SK-N-SH (cell line): ENCODE data around the gene NTN1. TPM values are rescaled to one million over a fixed set of nuclear protein-coding genes. Genes with fewer than 3 reads are reported as not detected.

Experiments
- CTCF ChIA-PET: fragments of 300-600, 350-600 bp; formaldehyde crosslinking; extraction: SDS; loops from one replicate; lab custom pipeline; 2021; lab: Yijun Ruan, JAX
- POLR2A ChIA-PET: fragments of 350-600 bp; sonication (Branson Sonifier 250); formaldehyde crosslinking; extraction: SDS; loops from one replicate; lab custom pipeline; 2020; ENCODE audit warnings: antibody characterized with exemption, inconsistent platforms; lab: Yijun Ruan, JAX
- DNase-seq: peaks from one replicate; pipeline ENCODE4 v3.0.0; 2012
- H2AFZ ChIP-seq: fragments of 200-600 bp; sonication (generic); 2 replicates; pipeline ENCODE4 v1.8.1; 2016; ENCODE audit warnings: antibody characterized with exemption, mild to moderate bottlenecking, low read depth
- H3F3A ChIP-seq: fragments of 200-600 bp; sonication (generic); replicated peaks from 2 replicates; pipeline ENCODE3; 2016; ENCODE audit warnings: antibody characterized with exemption, mild to moderate bottlenecking; ENCODE audit not compliant: insufficient read depth
- H3K27ac ChIP-seq, 2 experiments: fragments of 200-500 bp in 1 of 2; fragments of 200-600 bp in 1 of 2; sonication (Bioruptor generic) in 1 of 2; sonication (generic), shearing (Covaris generic) in 1 of 2; 2 replicates each; pipeline versions ENCODE4 v1.5.1 to v1.6.1; 2014 to 2016; ENCODE audit warnings: low read depth in 2 of 2, inconsistent platforms in 1 of 2, low read length in 1 of 2, mild to moderate bottlenecking in 1 of 2, mixed read lengths in 1 of 2
- H3K27me3 ChIP-seq: fragments of 200-600 bp; sonication (generic), shearing (Covaris generic); 2 replicates; pipeline ENCODE4 v1.6.1; 2016; ENCODE audit warnings: mixed run types; ENCODE audit not compliant: insufficient read depth
- H3K36me3 ChIP-seq, 2 experiments: fragments of 200-500 bp in 1 of 2; fragments of 200-600 bp in 1 of 2; sonication (Bioruptor generic) in 1 of 2; sonication (generic) in 1 of 2; replicated peaks in 1 of 2; 2 replicates each; pipeline versions ENCODE3 to v1.5.1; 2014 to 2016; ENCODE audit warnings: low read length in 1 of 2, mild to moderate bottlenecking in 1 of 2; ENCODE audit not compliant: insufficient read depth in 2 of 2, control insufficient read depth in 1 of 2
- H3K4me1 ChIP-seq, 2 experiments: fragments of 200-500 bp in 1 of 2; fragments of 200-600 bp in 1 of 2; sonication (Bioruptor generic) in 1 of 2; sonication (generic), shearing (Covaris generic) in 1 of 2; 2 replicates each; pipeline versions ENCODE4 v1.5.1 to v1.6.1; 2014 to 2016; ENCODE audit warnings: low read depth in 1 of 2, low read length in 1 of 2, mixed run types in 1 of 2; ENCODE audit not compliant: insufficient read depth in 2 of 2, control insufficient read depth in 1 of 2
- H3K4me2 ChIP-seq: fragments of 200-600 bp; sonication (generic), shearing (Covaris generic); 2 replicates; pipeline ENCODE4 v1.6.1; 2017; ENCODE audit warnings: mixed run types
- H3K4me3 ChIP-seq, 2 experiments: fragments of 200-500 bp in 1 of 2; fragments of 200-600 bp in 1 of 2; sonication (Bioruptor generic) in 1 of 2; sonication (generic), shearing (Covaris generic) in 1 of 2; 2 replicates each; pipeline versions ENCODE4 v1.5.1 to v1.8.1; 2014 to 2016; ENCODE audit warnings: low read depth in 2 of 2, inconsistent platforms in 1 of 2, low read length in 1 of 2, mild to moderate bottlenecking in 1 of 2, mixed read lengths in 1 of 2, moderate library complexity in 1 of 2
- H3K79me2 ChIP-seq: fragments of 200-600 bp; sonication (generic); 2 replicates; pipeline ENCODE4 v1.8.1; 2017; ENCODE audit warnings: mild to moderate bottlenecking; ENCODE audit not compliant: insufficient read depth
- H3K9ac ChIP-seq: fragments of 200-600 bp; sonication (generic); 2 replicates; pipeline ENCODE4 v1.6.1; 2017; ENCODE audit warnings: mixed run types
- H3K9me2 ChIP-seq: fragments of 200-600 bp; sonication (generic); 2 replicates; pipeline ENCODE4 v1.6.1; 2017; ENCODE audit warnings: mixed run types
- H3K9me3 ChIP-seq: fragments of 200-600 bp; sonication (generic); 2 replicates; pipeline ENCODE4 v1.6.1; 2017; ENCODE audit warnings: mixed run types, mild to moderate bottlenecking, moderate library complexity
- H4K20me1 ChIP-seq: fragments of 200-600 bp; sonication (generic); 2 replicates; pipeline ENCODE4 v1.6.1; 2017; ENCODE audit warnings: mild to moderate bottlenecking, mixed run types; ENCODE audit not compliant: insufficient read depth
- EP300 ChIP-seq, 2 experiments: IDR thresholded peaks; 2 replicates each; pipeline versions ENCODE4 v1.4.0 to v1.6.1; 2012; ENCODE audit warnings: borderline replicate concordance in 1 of 2, low read depth in 1 of 2, low read length in 1 of 2
- FOSL2 ChIP-seq: IDR thresholded peaks from 2 replicates; pipeline ENCODE4 v1.4.0; 2012; ENCODE audit warnings: low read depth, mild to moderate bottlenecking, moderate library complexity, borderline replicate concordance
- FOXM1 ChIP-seq: IDR thresholded peaks from 2 replicates; pipeline ENCODE4 v1.4.0; 2012; ENCODE audit warnings: low read depth, mild to moderate bottlenecking
- IRF3 ChIP-seq: fragments of 150-350 bp; IDR thresholded peaks from 2 replicates; pipeline ENCODE4 v1.6.1; 2016; ENCODE audit warnings: mild to moderate bottlenecking, low read depth, low read length
- NFIC ChIP-seq: IDR thresholded peaks from 2 replicates; pipeline ENCODE4 v1.4.0; 2012; ENCODE audit warnings: borderline replicate concordance
- PBX3 ChIP-seq: IDR thresholded peaks from 2 replicates; pipeline ENCODE4; 2012
- POLR2AphosphoS5 ChIP-seq: IDR thresholded peaks from 2 replicates; pipeline ENCODE4 v1.6.1; 2012; ENCODE audit warnings: low read depth, low read length
- RCOR1 ChIP-seq: fragments of 150-350 bp; IDR thresholded peaks from 2 replicates; pipeline ENCODE4 v1.6.1; 2017; ENCODE audit warnings: antibody characterized with exemption, low read length
- SMC3 ChIP-seq: IDR thresholded peaks from 2 replicates; pipeline ENCODE4 v1.6.1; 2012; ENCODE audit warnings: low read depth, low read length, improper control_type of control experiment
- WGBS: methylation state at CpG from one replicate; pipeline ENCODE4 v1.1.6; 2017; ENCODE audit warnings: low lambda C conversion rate; 5-methylcytosine and 5-hydroxymethylcytosine counted together
- polyA plus RNA-seq, 3 experiments: library from polyadenylated mRNA; depleted of rRNA; stranded (reverse); fragments of >200 nt; gene quantifications; 2 replicates each; pipeline ENCODE4 v1.2.3, GENCODE V29; 2012

NTN1 gene
- polyA plus RNA-seq, 1 of the 3 experiments (the other 2 are of a cell fraction) = 0.05 TPM

GRCh38 chr17:9056566-9056965 is 35.3 kb downstream of the NTN1 start:
- H3F3A ChIP-seq = no peaks in the 10 kb centered on the region
- H3K27ac ChIP-seq = no peak overlapping the region
- H3K9me2 ChIP-seq = no peaks in the 10 kb centered on the region
- TF ChIP-seq PBX3 (no peak), POLR2AphosphoS5 (no peak), SMC3 (no peak), FOSL2 (no peak), IRF3 (no peak), EP300 (IDR thresholded peaks at IDR 0.05; ENCODE audit: borderline replicate concordance in 1 of 2, low read depth in 1 of 2, low read length in 1 of 2) (no peak)
- no peaks in the 10 kb centered on the region for H3K9me3 ChIP-seq
- H3K4me2 ChIP-seq = no peak overlapping the region
- 26% methylated on average over 10 of the region's 12 CpGs for WGBS
- no peaks in the 10 kb centered on the region for H3K36me3 ChIP-seq
- H2AFZ ChIP-seq = no peak overlapping the region
- no peak overlapping the region for H3K9ac ChIP-seq
- DNase-seq = no peak
- POLR2A ChIA-PET = no interaction called here
- H3K27me3 ChIP-seq = peaks cover 28% of the 10 kb centered on the region; the same call in 1 of the 2 replicates
- no peaks in the 10 kb centered on the region for H3K4me1 ChIP-seq
- H3K4me3 ChIP-seq = no peak overlapping the region
- CTCF ChIA-PET = no interaction called here
- H3K79me2 ChIP-seq = no peaks in the 10 kb centered on the region
- no peaks in the 10 kb centered on the region for H4K20me1 ChIP-seq

GRCh38 chr17:9057310-9057709 is 36.0 kb downstream of the NTN1 start:
- Histone ChIP-seq H3K9ac (no peak overlapping the region), H3K9me2 (no peaks in the 10 kb centered on the region), H3K36me3 (no peaks in the 10 kb centered on the region), H3K79me2 (no peaks in the 10 kb centered on the region), H3K4me3 (no peak overlapping the region), H2AFZ (peak overlapping the region; percentile 56; the same call in 1 of the 2 replicates), H3K27ac (no peak overlapping the region), H3K4me2 (no peak overlapping the region), H3K27me3 (peaks cover 23% of the 10 kb centered on the region; the same call in 1 of the 2 replicates), H3K9me3 (no peaks in the 10 kb centered on the region), H4K20me1 (no peaks in the 10 kb centered on the region), H3K4me1 (no peaks in the 10 kb centered on the region), H3F3A (no peaks in the 10 kb centered on the region)
- no peak for TF ChIP-seq NFIC
- 9% methylated on average over 7 of the region's 7 CpGs for WGBS
- no peak for DNase-seq
- POLR2A ChIA-PET = no interaction called here
- CTCF ChIA-PET = no interaction called here

GRCh38 chr17:9062399-9062902 is 41.1 kb downstream of the NTN1 start:
- POLR2A ChIA-PET = no interaction called here
- WGBS = 33% methylated on average over 9 of the region's 9 CpGs

More at GRCh38 chr17:9062399-9062902, 41.1 kb downstream of the NTN1 start:
- Histone ChIP-seq H3K9me3 (no peaks in the 10 kb centered on the region), H3K27ac (no peak overlapping the region), H3K4me3 (no peak overlapping the region), H4K20me1 (no peaks in the 10 kb centered on the region), H3K4me2 (no peak overlapping the region), H2AFZ (no peak overlapping the region), H3K79me2 (no peaks in the 10 kb centered on the region), H3K36me3 (no peaks in the 10 kb centered on the region), H3K9me2 (no peaks in the 10 kb centered on the region), H3K27me3 (peaks cover 5% of the 10 kb centered on the region; the same call in 1 of the 2 replicates), H3K4me1 (no peaks in the 10 kb centered on the region), H3K9ac (no peak overlapping the region), H3F3A (no peaks in the 10 kb centered on the region)
- CTCF ChIA-PET = no interaction called here
- no peak for TF ChIP-seq RCOR1
- TF ChIP-seq FOSL2 = no peak
- TF ChIP-seq FOXM1 = no peak
- no peak for DNase-seq
